Gastrocnemius medialis (tissue), 4 donors: ENCODE results near the gene GTF2I.
"Not testable (repeated sequence)": the region's sequence is repeated elsewhere in the genome, so short reads cannot be mapped to it uniquely, and the experiment has no call there.

Experiments used
- CTCF ChIP-seq, 5 experiments: fragments of 450-650 bp in 3 of 5; fragments of 200-600 bp in 2 of 5; sonication (generic) in 2 of 5; IDR thresholded peaks in 4 of 5; conservative IDR thresholded peaks in 1 of 5; 1 replicate in 4 of 5; 2 replicates in 1 of 5; pipeline ENCODE4 v1.5.1; 2016 to 2019; ENCODE audit warnings: antibody characterized with exemption in 5 of 5, mild to moderate bottlenecking in 3 of 5, moderate library complexity in 3 of 5
- POLR2A ChIP-seq, 2 donors: fragments of 450-650 bp; IDR thresholded peaks; one replicate each; pipeline ENCODE4 v1.6.1; 2017; ENCODE audit warnings: antibody characterized with exemption in 2 of 2, mild to moderate bottlenecking in 2 of 2, moderate library complexity in 2 of 2

- TF ChIP-seq POLR2A (IDR thresholded peaks at IDR 0.05); CTCF (IDR thresholded peaks at IDR 0.05 in 4 of 5, conservative IDR thresholded peaks at IDR 0.05 in 1 of 5): not testable (repeated sequence)
Measured at GRCh38 chr7:74756673-74757072, 99.2 kb downstream of the GTF2I start.
